Measurements from ENCODE around the gene LAP3.

GRCh38 chr4:17535906-17536305, 41.1 kb upstream of the LAP3 start:
- TF ChIP-seq, protein P1, sequence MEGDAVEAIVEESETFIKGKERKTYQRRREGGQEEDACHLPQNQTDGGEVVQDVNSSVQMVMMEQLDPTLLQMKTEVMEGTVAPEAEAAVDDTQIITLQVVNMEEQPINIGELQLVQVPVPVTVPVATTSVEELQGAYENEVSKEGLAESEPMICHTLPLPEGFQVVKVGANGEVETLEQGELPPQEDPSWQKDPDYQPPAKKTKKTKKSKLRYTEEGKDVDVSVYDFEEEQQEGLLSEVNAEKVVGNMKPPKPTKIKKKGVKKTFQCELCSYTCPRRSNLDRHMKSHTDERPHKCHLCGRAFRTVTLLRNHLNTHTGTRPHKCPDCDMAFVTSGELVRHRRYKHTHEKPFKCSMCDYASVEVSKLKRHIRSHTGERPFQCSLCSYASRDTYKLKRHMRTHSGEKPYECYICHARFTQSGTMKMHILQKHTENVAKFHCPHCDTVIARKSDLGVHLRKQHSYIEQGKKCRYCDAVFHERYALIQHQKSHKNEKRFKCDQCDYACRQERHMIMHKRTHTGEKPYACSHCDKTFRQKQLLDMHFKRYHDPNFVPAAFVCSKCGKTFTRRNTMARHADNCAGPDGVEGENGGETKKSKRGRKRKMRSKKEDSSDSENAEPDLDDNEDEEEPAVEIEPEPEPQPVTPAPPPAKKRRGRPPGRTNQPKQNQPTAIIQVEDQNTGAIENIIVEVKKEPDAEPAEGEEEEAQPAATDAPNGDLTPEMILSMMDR (IDR thresholded peaks at IDR 0.05; ENCODE audit: low read length), result no peak
- TF ChIP-seq EZH2 (IDR thresholded peaks at IDR 0.05; ENCODE audit: borderline replicate concordance, low read length), result no peak

Data from OCI-LY1 (cell line).